GM12873 (cell line): ENCODE data around the gene PHF12.

Experiments
- TF ChIP-seq, protein P1 (sequence below): IDR thresholded peaks from 2 replicates; pipeline ENCODE4 v1.5.1; 2012; ENCODE audit warnings: low read depth, mild to moderate bottlenecking, moderate library complexity, low read length, control low read depth; ENCODE audit not compliant: insufficient read depth; ENCODE audit errors: missing control alignments

Gene PHF12

DNA sequence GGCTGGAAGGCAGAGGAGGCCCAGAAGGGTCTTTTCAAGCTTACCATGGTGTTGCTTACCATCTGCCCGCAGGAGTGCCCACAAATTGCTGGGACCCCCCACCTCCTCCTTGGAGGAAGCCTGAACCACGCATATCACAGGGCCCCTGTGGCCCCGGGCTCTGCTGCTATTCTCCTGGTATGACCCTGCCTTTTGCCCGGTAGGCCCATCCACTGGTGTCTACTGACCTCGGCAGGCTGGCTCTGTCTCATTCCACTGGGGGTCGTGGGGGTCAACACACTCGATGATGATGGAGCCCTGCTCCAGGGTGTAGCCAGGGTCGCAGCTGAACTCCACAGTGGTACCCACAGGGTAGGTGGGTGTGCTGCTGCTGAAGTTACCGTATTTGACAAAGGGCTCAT, 8.2 kb upstream of the PHF12 start:
- TF ChIP-seq, protein P1, sequence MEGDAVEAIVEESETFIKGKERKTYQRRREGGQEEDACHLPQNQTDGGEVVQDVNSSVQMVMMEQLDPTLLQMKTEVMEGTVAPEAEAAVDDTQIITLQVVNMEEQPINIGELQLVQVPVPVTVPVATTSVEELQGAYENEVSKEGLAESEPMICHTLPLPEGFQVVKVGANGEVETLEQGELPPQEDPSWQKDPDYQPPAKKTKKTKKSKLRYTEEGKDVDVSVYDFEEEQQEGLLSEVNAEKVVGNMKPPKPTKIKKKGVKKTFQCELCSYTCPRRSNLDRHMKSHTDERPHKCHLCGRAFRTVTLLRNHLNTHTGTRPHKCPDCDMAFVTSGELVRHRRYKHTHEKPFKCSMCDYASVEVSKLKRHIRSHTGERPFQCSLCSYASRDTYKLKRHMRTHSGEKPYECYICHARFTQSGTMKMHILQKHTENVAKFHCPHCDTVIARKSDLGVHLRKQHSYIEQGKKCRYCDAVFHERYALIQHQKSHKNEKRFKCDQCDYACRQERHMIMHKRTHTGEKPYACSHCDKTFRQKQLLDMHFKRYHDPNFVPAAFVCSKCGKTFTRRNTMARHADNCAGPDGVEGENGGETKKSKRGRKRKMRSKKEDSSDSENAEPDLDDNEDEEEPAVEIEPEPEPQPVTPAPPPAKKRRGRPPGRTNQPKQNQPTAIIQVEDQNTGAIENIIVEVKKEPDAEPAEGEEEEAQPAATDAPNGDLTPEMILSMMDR: no peak

DNA sequence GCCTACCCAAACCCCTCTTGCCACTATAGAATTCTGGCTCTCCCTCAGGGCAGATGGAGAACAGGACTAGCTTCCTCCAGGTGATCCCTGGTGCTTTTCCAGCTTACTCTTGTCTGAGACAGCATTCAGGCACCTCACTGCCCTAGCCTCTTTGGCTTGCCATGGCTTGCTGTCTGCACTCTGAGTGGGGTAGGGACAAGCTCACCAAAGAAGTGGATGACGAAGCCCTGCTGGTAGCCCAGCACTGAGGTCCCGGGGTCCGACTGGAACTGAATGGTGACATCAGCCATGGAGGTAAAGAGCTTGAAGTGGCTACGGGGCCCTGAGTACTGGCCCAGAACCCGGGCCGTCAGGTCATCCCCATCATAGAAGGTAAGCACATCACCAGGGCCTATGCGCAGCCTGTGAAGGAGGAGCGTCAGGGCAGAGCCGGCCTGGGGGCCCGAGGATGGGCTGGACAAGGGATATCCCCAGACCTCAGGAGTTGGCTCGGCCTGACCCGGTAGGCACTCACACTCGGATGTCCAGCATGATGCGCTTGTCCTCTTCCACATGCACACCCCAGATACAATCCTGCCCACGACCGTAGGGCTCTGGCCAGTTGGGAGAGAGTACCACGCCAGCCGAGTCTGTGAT, 7.6 kb upstream of the PHF12 start:
- TF ChIP-seq, protein P1: no peak

DNA sequence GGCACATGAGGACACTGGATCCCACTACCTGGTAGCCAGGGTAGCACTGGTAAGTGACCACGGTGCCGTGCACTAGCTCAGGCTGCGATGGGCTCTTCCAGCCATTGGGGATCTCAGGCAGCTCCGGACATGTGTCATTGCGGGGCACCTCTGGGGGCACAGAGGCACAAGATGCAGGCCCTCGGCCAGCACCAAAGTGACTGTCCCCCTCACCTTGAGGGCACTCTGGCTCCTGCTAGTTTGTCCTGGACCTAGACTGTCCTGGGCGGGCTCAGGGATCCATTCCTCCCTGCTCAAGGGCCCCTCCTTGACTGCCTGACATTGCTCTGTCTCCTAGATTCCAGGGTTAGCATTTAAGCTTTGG, 6.7 kb upstream of the PHF12 start:
- TF ChIP-seq, protein P1: no peak

DNA sequence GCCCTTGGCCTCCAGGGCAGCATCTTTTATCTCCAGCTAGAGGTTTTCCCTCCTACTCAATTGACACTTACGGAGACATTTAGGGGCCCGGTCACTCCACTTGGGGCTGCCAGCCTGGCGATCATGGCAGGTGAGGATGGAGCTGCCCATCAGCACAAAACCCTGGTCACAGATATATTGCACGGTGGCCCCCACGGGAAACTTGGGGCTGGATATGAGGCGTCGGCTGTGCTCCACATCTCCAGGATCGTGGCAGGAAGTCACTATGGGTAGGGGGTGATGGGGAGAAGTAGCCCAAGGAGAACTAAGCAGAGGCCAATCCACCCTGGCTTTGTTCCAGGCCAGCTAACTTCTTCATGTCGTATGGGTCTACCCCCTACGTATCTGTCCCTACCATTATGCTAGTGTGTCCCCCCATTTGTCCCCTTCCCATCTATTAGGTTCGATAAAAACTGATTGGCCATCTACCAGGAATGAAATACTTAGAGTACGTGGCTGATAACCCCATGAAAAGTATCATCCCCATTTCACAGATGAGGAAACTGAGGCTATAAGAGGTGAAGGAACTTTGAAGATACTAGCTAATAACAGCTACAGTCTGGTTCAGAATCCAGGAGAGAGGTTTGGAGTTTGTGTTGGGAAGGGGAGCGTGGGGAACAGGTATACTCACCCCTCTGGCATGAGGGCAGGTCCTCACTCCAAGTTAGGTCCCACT, 6.1 kb upstream of the PHF12 start:
- TF ChIP-seq, protein P1: no peak

DNA sequence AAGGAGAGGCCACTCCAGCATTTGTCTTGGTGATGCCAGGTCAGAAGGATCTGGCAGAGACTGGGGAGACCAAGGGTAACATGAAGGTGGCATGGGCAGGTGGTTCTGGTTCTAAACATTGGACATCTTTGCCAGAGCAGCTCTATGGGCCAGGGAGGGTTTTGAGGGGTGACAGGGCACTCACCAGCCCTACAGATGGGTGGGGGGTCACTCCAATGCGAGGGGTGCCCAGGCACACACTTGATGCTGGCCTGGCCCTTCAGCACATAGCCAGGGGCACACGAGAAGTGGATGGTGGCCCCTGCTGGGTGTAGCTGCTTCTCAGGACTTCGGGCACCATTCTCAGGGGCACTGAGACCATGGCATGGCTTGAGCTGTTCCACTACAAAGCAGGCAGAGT, 5.5 kb upstream of the PHF12 start:
- TF ChIP-seq, protein P1: no peak

DNA sequence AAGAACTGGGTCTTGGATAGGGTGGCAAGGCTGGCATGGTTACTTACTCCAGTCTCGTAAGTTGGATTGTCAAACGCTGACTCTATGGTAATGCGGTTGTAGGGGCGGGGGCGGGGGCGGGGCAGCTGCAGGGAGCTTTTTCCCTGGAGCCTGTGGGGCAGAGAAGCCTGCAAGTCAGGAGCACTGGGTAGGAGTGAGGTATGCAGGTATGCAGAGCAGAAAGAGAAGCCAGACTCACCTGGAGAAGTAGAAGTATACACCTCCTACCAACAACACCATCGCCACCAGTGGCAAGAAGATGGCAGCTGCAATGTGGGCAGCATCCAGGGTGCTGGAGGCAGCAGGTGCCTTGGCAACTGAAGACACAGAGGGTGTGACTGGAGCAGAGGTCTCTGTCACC, 4.8 kb upstream of the PHF12 start:
- TF ChIP-seq, protein P1: no peak

DNA sequence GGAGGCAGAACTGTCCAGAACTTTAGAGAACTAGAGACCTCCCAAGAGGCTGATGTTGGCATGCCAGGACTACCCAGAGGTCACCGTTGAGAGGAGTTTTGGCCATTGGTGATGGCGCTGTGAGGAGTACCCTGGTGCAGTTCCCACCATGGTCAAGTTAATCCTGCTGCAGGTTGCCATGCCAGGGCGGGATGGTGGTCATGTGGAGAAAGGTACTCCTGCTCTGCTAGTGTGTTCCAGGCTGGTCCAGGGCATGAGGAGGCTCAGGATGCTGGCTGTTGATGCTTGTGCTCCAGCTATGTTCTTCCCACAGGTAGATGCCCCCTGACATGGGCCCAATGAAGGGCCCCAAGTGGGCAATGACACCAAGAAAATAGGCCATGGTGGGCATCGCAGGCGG, 4.1 kb upstream of the PHF12 start:
- TF ChIP-seq, protein P1: no peak
